Panc1 (cell line): ENCODE results near the gene CTXND1. TPM values are rescaled to one million over a fixed set of nuclear protein-coding genes. Genes with fewer than 3 reads are reported as not detected.
A peak's percentile ranks its signal among the peaks of the same experiment; 100 is the strongest.

Source experiments
- ATAC-seq: fragments of 200-7000 bp; cut with Tn5 transposase; 2 replicates; pipeline ENCODE4 v1.9.1; 2020; ENCODE audit warnings: mild to moderate bottlenecking, moderate library complexity
- BruUV-seq: library from RNA; stranded (reverse); fragments of 400-500 nt; replicated peaks from 2 replicates; lab custom pipeline; 2021; lab: Mats Ljungman, UMichigan
- CTCF ChIA-PET: fragments of 300-600 bp; sonication (Branson Sonifier 250); formaldehyde crosslinking; loops from one replicate; lab custom pipeline; 2022; ENCODE audit warnings: antibody characterized with exemption; lab: Charles Lee
- POLR2A ChIA-PET: fragments of 300-600 bp; sonication (Branson Sonifier 250); formaldehyde crosslinking; loops from one replicate; lab custom pipeline; 2022; ENCODE audit warnings: antibody characterized with exemption; lab: Charles Lee
- DNase-seq: peaks from one replicate; pipeline ENCODE4 v3.0.0-alpha.2; 2010; ENCODE audit warnings: low read depth, low spot score
- H3K27ac ChIP-seq: 2 replicates; pipeline ENCODE4 v1.5.1; 2011; ENCODE audit warnings: mild to moderate bottlenecking, low read length, inconsistent platforms
- H3K27me3 ChIP-seq: fragments of 200-500 bp; sonication (Bioruptor generic); 2 replicates; pipeline ENCODE4 v1.6.0; 2014; ENCODE audit warnings: low read length, inconsistent platforms; ENCODE audit not compliant: control insufficient read depth, insufficient read depth
- H3K36me3 ChIP-seq: fragments of 200-500 bp; sonication (Bioruptor generic); 2 replicates; pipeline ENCODE4 v1.5.1; 2014; ENCODE audit warnings: inconsistent platforms, mild to moderate bottlenecking, low read length, moderate library complexity; ENCODE audit not compliant: control insufficient read depth, insufficient read depth
- H3K4me1 ChIP-seq: 2 replicates; pipeline ENCODE4 v1.5.1; 2011; ENCODE audit warnings: inconsistent platforms, mild to moderate bottlenecking, low read length, moderate library complexity; ENCODE audit not compliant: control insufficient read depth, insufficient read depth
- H3K4me3 ChIP-seq, 2 experiments: 2 replicates each; pipeline ENCODE4 v1.5.1; 2011 to 2012; ENCODE audit warnings: low read depth in 2 of 2, low read length in 2 of 2, mild to moderate bottlenecking in 2 of 2, inconsistent platforms in 1 of 2, moderate library complexity in 1 of 2
- H3K9me3 ChIP-seq: fragments of 200-500 bp; sonication (Bioruptor generic); 2 replicates; pipeline ENCODE4 v1.5.1; 2014; ENCODE audit warnings: low read depth, mild to moderate bottlenecking, inconsistent platforms, low read length, moderate library complexity; ENCODE audit not compliant: control insufficient read depth, insufficient read depth
- POLR2AphosphoS5 ChIP-seq: IDR thresholded peaks from 2 replicates; pipeline ENCODE4 v1.6.1; 2012; ENCODE audit warnings: mild to moderate bottlenecking, low read depth, low read length, moderate library complexity
- SIN3A ChIP-seq: IDR thresholded peaks from 2 replicates; pipeline ENCODE4 v1.6.1; 2012; ENCODE audit warnings: low read depth, mild to moderate bottlenecking, low read length, moderate library complexity, borderline replicate concordance; ENCODE audit not compliant: insufficient read depth
- TCF7L2 ChIP-seq: IDR thresholded peaks from 2 replicates; pipeline ENCODE4 v1.6.1; 2011; ENCODE audit warnings: mild to moderate bottlenecking, low read depth, low read length, inconsistent platforms
- in situ Hi-C: cut with HindIII; loops from 2 replicates; pipeline ENCODE4 v1.10.0; 2016; ENCODE audit warnings: low sequenced_read_pairs, low pct_unique_long_range_greater_than_20kb
- intact Hi-C: fragments of 100-400 bp; cut with micrococcal nuclease; formaldehyde crosslinking; loops from one replicate; pipeline ENCODE4 v1.10.0; 2022; ENCODE audit not compliant: unreplicated experiment
- total RNA-seq: library from RNA; stranded (reverse); gene quantifications from one replicate; pipeline ENCODE4 v1.2.1, GENCODE V29; 2021; ENCODE audit not compliant: unreplicated experiment
- TF ChIP-seq, protein P1 (sequence below): fragments of 450-650 bp; IDR thresholded peaks from 2 replicates; pipeline ENCODE4 v1.5.1; 2017; ENCODE audit warnings: mild to moderate bottlenecking
- TF ChIP-seq, protein P2 (sequence below), 2 experiments: IDR thresholded peaks; 2 replicates each; pipeline ENCODE4 v1.6.1; 2011 to 2012; ENCODE audit warnings: low read depth in 2 of 2, control low read depth in 1 of 2, low read length in 1 of 2, mild to moderate bottlenecking in 1 of 2, moderate library complexity in 1 of 2; ENCODE audit not compliant: insufficient read depth in 1 of 2

CTXND1 gene
- total RNA-seq, 1 experiment from 2014 or later = not detected

GRCh38 chr15:80283531-80283930 is 31.5 kb upstream of the CTXND1 start:
- H3K4me3 ChIP-seq = no peak overlapping the region
- DNase-seq = no peak
- peaks cover 2% of the 10 kb centered on the region; the same call in 1 of the 2 replicates for H3K27me3 ChIP-seq
- H3K9me3 ChIP-seq = no peaks in the 10 kb centered on the region
- no TSS peak for BruUV-seq
- TF ChIP-seq TCF7L2 = no peak
- TF ChIP-seq, protein P1, sequence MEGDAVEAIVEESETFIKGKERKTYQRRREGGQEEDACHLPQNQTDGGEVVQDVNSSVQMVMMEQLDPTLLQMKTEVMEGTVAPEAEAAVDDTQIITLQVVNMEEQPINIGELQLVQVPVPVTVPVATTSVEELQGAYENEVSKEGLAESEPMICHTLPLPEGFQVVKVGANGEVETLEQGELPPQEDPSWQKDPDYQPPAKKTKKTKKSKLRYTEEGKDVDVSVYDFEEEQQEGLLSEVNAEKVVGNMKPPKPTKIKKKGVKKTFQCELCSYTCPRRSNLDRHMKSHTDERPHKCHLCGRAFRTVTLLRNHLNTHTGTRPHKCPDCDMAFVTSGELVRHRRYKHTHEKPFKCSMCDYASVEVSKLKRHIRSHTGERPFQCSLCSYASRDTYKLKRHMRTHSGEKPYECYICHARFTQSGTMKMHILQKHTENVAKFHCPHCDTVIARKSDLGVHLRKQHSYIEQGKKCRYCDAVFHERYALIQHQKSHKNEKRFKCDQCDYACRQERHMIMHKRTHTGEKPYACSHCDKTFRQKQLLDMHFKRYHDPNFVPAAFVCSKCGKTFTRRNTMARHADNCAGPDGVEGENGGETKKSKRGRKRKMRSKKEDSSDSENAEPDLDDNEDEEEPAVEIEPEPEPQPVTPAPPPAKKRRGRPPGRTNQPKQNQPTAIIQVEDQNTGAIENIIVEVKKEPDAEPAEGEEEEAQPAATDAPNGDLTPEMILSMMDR = no peak
- TF ChIP-seq, protein P2, sequence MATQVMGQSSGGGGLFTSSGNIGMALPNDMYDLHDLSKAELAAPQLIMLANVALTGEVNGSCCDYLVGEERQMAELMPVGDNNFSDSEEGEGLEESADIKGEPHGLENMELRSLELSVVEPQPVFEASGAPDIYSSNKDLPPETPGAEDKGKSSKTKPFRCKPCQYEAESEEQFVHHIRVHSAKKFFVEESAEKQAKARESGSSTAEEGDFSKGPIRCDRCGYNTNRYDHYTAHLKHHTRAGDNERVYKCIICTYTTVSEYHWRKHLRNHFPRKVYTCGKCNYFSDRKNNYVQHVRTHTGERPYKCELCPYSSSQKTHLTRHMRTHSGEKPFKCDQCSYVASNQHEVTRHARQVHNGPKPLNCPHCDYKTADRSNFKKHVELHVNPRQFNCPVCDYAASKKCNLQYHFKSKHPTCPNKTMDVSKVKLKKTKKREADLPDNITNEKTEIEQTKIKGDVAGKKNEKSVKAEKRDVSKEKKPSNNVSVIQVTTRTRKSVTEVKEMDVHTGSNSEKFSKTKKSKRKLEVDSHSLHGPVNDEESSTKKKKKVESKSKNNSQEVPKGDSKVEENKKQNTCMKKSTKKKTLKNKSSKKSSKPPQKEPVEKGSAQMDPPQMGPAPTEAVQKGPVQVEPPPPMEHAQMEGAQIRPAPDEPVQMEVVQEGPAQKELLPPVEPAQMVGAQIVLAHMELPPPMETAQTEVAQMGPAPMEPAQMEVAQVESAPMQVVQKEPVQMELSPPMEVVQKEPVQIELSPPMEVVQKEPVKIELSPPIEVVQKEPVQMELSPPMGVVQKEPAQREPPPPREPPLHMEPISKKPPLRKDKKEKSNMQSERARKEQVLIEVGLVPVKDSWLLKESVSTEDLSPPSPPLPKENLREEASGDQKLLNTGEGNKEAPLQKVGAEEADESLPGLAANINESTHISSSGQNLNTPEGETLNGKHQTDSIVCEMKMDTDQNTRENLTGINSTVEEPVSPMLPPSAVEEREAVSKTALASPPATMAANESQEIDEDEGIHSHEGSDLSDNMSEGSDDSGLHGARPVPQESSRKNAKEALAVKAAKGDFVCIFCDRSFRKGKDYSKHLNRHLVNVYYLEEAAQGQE (IDR thresholded peaks at IDR 0.05; ENCODE audit: insufficient read depth in 1 of 2, low read depth in 2 of 2, low read length in 1 of 2) = no peak
- TF ChIP-seq SIN3A = no peak
- no peak for TF ChIP-seq POLR2AphosphoS5
- no peak overlapping the region for H3K27ac ChIP-seq
- intact Hi-C loops = no loop called here
- in situ Hi-C loops = no loop called here
- ChIA-PET POLR2A (no interaction called here), CTCF (no interaction called here)
- no peaks in the 10 kb centered on the region for H3K4me1 ChIP-seq
- no peaks in the 10 kb centered on the region for H3K36me3 ChIP-seq
- no peak for ATAC-seq

- DNase-seq (no peak), ATAC-seq (peak; percentile 42; the same call in 1 of the 2 replicates)
- Histone ChIP-seq H3K4me3 (no peak overlapping the region), H3K4me1 (no peaks in the 10 kb centered on the region), H3K36me3 (no peaks in the 10 kb centered on the region), H3K9me3 (no peaks in the 10 kb centered on the region), H3K27ac (no peak overlapping the region), H3K27me3 (0 out of 2 replicates have a peak, but pooled peaks cover 2% of the 10 kb centered on the region)
- TF ChIP-seq SIN3A = no peak
- TF ChIP-seq, protein P2 (IDR thresholded peaks at IDR 0.05; ENCODE audit: insufficient read depth in 1 of 2, low read depth in 2 of 2, low read length in 1 of 2) = no peak
- no peak for TF ChIP-seq TCF7L2
- TF ChIP-seq POLR2AphosphoS5 = no peak
- TF ChIP-seq, protein P1 = no peak
- CTCF ChIA-PET = no interaction called here
- POLR2A ChIA-PET = no interaction called here
- intact Hi-C loops = no loop called here
- in situ Hi-C loops = no loop called here
- BruUV-seq = no TSS peak
Measured at GRCh38 chr15:80277147-80277546, 25.1 kb upstream of the CTXND1 start.
